GM18870 (cell line): ENCODE results near the gene TP53I13.

Experiments used
- ATAC-seq: cut with Tn5 transposase; IDR thresholded peaks from one replicate; pipeline ENCODE4 v1.9.1; 2021; ENCODE audit warnings: moderate library complexity; ENCODE audit not compliant: unreplicated experiment

The TP53I13 gene

DNA sequence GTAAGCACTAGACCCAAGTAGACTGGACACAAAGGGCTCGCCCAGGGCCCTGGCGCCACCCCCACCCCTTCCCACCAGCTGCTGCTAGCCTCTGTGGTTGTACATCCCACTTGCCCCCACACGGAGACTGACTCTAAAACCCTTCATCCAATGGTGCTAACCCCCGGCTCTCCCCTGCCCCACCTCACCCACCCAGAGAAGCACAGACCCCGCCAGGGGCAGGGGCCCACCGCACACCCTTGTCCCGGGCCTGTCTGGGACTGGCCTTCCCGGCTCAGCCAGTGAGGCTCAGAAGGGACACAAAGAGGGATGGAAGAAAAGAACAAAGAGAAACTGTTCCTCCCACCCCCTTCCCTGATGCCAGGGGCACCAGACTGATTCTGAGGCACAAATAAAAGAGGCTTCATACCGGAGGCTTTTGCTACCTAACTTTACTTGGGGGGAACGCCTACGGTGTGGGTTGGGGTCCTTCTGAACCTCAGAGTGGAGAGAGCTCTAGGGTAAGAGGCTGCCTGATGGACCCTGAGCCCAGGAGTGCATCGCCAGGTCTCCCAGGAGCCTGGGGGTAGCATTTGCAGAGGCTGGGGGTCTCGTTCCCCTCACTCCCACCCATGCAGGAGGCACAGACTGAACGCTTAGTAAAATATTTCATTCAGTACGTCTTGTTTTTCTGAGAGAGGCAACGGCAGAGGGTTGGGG, 46.0 kb downstream of the TP53I13 start:
- ATAC-seq, result no peak

DNA sequence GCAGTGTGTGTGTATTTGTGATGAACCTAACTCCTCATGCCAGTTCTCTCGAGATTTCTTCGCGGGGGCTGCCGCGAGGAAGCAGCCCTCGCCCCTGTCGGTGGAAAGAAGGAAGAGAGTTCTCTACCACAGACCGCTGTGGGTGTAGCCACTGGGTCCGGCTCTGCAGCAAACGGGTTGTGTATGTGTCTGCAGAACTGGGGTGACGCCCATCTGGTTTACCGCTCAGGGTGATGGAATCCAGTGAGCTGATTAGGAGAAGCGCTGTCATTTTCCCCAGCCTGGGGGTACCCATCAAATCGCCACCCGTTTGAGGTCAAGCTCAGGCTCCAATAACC, 46.5 kb downstream of the TP53I13 start:
- ATAC-seq, result no peak

DNA sequence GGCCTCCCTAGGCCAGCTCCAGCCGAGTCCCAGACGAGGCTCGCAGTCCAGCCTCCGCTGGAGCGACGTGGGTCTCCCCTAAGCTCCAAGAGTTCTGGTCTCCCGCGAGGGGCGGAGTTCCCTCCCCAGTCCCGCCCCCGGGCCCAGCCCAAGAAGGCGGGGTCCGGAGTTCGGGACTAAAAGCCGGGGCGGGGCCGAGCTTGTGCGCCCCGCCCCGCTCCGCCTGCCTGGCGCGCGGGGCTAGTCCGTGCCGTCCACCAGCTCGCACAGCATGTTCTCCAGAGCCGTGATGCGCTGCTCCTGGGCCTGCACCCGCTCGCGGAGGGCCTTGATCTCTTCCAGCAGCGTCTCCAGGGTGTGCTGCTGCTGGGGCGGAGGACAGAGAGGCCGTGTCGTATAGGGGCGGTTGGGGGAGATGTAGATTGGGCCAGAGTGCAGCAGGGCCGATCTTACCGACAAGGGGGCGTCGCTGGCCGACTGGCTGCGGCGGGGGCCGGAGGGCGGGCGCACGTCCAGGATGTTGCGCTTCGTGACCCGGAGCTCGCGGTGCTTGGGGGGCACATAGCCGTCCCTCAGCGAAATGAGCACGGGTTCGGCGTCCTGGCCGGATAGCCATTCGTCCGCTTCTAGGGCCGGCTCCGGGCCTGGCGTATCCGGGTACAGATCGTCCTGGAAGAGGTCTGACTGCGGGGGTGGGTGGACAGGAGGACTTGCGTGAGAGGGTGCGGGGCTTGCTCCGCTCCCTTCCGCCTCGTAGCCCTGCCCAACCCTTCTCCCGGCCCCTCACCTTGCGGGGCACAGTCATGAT, 47.2 kb downstream of the TP53I13 start:
- no peak for ATAC-seq

DNA sequence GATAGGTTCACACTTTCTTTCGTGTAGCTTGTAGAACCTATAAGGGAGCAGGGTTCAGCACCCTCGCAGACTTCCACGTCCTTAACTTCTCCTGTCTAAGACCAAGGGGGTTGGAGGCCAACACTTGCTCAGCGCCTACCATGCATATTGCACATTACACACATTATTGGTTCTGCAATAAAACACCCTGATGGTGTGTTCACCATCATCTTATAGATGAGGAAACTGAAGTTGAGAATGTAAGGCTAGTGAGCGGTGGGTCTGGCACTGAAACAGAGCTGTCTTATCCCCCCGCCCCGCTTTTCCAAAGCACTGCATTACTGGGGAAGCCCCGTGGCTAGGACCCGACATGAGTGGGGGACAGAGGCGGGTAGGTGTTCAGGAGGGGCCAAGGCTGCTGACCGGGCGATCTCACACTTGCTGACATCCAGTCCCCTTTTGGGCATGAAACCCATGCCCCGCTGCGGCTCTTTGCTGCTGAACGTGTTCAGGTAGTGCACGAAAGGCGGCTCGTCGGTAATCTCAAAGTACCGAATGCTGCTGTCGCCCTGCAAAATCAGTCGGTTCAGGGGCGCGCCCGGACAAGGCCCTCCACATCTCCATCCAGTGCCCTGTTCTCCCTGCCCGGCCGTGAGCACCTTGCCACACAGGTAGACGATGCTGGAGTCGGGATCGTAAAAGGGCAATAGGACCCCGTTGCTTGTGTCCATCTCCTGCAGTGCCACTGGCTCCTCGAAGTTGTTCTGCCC, 48.0 kb downstream of the TP53I13 start:
- no peak for ATAC-seq

DNA sequence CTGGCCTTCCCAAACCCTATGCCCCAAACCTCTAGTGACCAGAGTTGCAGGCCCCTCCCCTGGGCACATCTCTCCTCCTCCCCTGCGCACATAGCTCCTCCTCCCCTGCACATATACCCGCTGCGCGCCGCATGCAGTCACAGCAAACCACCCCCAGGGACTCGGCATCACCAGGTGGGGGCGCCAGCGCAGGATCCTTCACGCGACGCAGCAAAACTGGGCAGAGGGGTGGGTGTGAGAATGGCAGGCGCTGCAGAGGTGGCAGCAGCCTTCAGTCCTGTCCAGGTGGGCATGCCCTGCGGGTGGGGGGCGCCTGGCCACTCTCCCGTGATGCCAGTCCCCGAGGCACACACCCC, 48.6 kb downstream of the TP53I13 start:
- ATAC-seq, result no peak

DNA sequence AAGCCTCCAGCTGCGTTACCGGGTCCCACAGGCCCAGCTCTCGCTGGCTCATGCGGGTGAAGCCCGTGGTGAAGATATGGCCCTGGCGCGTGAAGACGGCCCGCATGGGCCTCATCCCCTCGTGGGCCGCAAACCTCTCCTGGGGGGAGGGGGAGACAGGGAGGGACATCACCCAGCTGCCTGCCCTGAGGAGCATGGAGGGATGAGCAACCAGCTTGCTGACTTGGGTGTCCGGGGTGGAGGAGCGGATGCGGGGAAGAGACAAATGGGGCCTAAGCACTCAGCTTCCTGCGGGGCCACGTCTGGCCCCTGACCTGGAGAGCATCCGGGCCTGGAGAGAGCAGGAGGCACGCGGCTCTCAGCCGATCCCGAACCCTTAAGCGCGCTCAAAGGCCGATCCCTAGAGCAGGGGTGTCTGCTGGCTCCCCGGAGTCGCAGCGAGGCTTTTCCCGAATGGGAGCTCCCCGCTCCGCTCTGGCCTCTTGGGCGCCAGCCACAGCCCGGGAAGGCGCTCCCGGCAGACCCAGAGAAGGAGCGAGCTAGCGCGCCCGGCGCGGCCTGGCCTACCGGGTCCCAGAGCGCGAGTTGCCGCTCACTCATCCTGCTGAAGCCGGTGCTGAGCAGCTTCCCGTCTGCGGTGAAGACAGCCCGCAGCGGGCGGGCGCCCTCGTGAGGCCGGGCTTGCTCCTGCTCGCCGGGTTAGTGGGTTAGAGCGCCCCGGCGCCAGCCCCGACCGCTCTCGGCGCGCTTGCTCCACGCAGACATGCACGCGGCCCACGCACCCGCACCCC, 49.2 kb downstream of the TP53I13 start:
- ATAC-seq, result no peak

DNA sequence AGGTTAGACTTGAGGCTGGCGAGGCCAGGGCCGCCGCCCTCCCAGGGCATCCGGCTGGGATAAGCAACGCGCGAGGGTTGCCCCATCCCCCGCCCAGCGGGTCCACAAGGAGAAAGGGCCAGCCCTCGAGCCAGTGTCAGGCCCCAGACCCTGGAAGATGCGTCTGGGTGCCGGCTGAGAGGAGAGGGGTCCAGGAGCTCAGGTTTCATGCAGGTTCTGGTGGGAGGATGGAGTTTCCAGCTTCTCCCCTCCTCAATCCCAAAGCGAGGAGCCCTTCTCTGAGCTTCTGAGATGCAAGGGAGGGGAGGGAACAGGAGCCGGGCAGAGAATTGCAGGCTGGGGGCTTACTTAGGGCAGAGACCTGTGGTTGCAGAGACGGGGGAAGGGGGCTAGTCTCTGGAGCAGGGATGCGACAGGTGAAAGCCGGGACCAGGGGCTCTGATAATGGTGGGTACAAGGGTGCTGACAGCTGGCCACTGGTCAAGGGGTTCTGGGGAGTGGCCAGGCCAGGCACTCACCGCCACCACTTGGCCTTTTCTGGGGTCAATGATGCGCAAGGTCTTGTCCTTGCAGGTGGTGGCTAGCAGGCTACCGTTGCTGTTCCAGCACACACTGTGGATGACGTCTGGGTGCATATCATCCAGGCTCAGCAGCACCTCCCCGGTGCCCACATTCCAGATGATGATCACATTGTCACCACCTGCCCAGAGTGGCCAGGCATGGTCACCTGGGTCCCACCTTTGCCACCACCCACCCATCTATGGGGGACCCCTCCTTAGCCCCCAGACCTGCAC, 50.0 kb downstream of the TP53I13 start:
- ATAC-seq, result no peak

DNA sequence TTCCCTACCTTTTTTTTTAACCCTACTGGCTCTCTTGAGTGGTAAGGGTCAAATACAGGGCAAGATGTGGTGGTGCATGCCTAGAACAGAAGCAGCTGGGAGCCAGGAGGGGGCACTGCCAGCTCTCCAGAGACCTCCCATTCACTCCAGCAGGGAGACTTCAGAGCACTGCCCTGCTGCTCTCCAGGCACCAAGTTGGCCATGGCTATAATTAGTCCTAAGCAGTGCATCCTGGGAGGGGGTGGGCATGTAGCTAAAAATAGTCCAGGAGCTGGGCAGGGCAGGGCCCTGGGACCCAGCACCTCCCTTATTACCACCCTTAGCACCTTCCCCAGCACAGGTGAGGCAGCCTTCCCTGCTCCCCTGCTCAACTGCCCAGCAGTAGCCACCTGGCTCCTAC, 50.8 kb downstream of the TP53I13 start:
- no peak for ATAC-seq

DNA sequence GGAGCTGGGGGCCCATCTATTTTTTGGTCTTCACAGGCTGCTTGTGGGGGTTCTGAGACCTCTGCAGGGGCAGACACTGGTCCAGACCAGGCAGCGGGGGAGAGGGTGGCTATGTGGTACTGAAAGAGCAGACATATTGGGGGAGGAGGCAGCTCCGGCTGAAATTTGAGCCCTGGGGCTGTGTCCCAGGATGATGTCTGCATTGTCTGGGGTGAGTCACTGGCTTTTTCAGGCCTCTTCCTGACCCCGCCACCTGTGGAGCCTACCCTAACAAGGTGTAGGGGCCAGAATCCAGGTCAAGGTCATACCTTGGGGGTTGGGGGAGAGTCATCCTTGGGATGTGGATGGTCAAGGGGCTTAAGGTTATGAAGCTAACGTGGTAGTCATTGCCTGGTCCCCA, 51.8 kb downstream of the TP53I13 start:
- ATAC-seq, result no peak

DNA sequence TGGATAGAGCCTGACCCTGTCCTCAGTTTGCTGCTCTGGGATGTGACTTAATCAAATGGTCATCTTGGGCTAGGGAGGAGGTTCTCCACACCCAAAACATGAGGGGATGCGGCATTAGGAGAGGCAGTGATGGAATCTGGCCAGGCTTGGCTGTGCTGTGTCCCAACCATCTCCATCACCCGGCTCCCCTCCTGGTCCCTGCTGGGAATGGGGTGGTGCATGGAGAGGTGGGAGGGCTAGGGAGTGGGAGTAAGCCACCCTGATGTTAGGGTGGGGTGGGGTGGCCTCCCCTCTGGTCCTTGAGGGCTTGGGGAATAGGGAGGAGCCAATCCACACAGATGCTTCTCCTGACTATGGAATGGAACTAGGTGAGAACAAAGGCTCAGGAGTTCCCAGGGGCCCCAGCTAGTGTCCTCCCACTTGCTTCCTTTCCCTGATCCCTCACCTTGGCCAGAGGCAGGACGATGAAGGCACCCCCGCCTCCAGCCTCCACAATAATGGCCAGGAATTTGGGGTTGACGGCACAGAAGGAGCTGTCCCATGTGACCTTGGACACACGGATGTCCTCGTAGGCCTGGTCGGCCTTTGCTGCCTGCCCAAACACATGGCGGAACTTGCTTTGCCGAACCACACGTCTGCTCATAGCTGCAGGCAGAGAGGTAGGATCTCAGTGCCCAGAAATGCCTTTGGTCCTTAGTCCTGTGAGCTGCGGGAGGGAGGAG, 52.4 kb downstream of the TP53I13 start:
- ATAC-seq, result no peak

DNA sequence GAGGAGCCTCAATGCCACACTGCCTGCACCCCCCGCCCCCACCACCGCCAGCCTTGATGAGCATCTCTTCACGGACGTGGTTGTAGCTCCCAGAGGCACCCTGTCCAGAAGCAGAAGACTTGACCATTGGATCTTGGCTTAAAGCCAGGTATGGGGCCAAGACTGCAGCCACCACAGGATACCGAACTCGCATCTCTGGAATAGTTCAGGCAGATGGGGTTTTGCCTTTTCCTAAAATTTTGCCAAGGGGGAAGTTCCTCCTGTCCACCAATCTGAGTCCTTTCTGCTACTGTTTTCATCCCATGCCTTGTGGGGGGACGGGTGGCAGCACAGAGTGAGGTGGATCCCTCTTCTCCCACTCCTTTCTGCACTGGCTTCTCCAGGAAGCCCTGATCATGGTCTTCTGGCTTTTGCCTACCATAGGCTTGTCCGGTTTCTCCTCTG, 53.3 kb downstream of the TP53I13 start:
- no peak for ATAC-seq
